H1 (cell line): ENCODE measurements around the gene ME3. TPM values are rescaled to one million over a fixed set of nuclear protein-coding genes. Genes with fewer than 3 reads are reported as not detected.

Experiments
- CBX5 ChIP-seq: fragments of 300-800, 300-1000 bp; sonication (generic); IDR thresholded peaks from 2 replicates; pipeline ENCODE4 v1.7.1; 2016; ENCODE audit warnings: antibody characterized with exemption, low read length, low read depth
- CHD2 ChIP-seq: IDR thresholded peaks from 2 replicates; pipeline ENCODE4 v1.6.1; 2012; ENCODE audit warnings: low read length, improper control_type of control experiment
- JUND ChIP-seq: IDR thresholded peaks from 2 replicates; pipeline ENCODE4 v1.6.1; 2011; ENCODE audit warnings: mild to moderate bottlenecking, improper control_type of control experiment, low read length
- MAFK ChIP-seq: IDR thresholded peaks from 2 replicates; pipeline ENCODE4 v1.6.1; 2012; ENCODE audit warnings: low read depth, mild to moderate bottlenecking, improper control_type of control experiment, low read length
- NRF1 ChIP-seq: IDR thresholded peaks from 2 replicates; pipeline ENCODE4 v1.6.1; 2011; ENCODE audit warnings: mild to moderate bottlenecking, low read depth, low read length, improper control_type of control experiment
- PHF8 ChIP-seq: fragments of 200-600 bp; sonication (generic); conservative IDR thresholded peaks from 2 replicates; pipeline ENCODE4 v1.7.1; 2012; ENCODE audit warnings: low read depth, mild to moderate bottlenecking, inconsistent platforms, low read length, moderate library complexity
- RNF2 ChIP-seq: fragments of 200-900, 300-1000 bp; sonication (generic); IDR thresholded peaks from 2 replicates; pipeline ENCODE4 v1.7.1; 2016; ENCODE audit warnings: borderline replicate concordance, low read depth, mild to moderate bottlenecking, antibody characterized with exemption, low read length; ENCODE audit not compliant: poor library complexity, severe bottlenecking; ENCODE audit errors: missing control alignments
- SIN3A ChIP-seq, 2 experiments: IDR thresholded peaks in 1 of 2; conservative IDR thresholded peaks in 1 of 2; 2 replicates each; pipeline ENCODE4 v1.6.1; 2011 to 2012; ENCODE audit warnings: low read length in 2 of 2, improper control_type of control experiment in 1 of 2, low read depth in 1 of 2, mild to moderate bottlenecking in 1 of 2
- SIRT6 ChIP-seq: IDR thresholded peaks from one replicate; pipeline ENCODE4 v1.7.1; 2012; ENCODE audit warnings: low read length, inconsistent platforms
- polyA plus RNA-seq, 7 experiments: library from polyadenylated mRNA; depleted of rRNA in 3 of 7; stranded (reverse) in 5 of 7; unstranded in 2 of 7; fragments of >200 nt in 5 of 7; fragments of 200-250 nt in 2 of 7; gene quantifications; 1 replicate in 5 of 7; 2 replicates in 1 of 7; 4 replicates in 1 of 7; pipeline versions ENCODE4 v1.2.1 to v1.2.3, GENCODE V29; 2011 to 2013; ENCODE audit warnings: missing spikeins in 2 of 7, mixed read lengths in 2 of 7
- total RNA-seq: library from RNA; stranded (reverse); fragmentation: NEBNext Ultra II Directional; extraction: Animal tissue kit (Norgen Biotek cat#: 25700); gene quantifications from 2 replicates; pipeline ENCODE4 v1.2.1, GENCODE V29; 2021
- TF ChIP-seq, protein P1 (sequence below): fragments of 300-600 bp; sonication (generic); IDR thresholded peaks from 2 replicates; pipeline ENCODE4 v1.7.1; 2012; ENCODE audit warnings: low read length, moderate library complexity, mild to moderate bottlenecking, inconsistent platforms; ENCODE audit not compliant: insufficient replicate concordance
- TF ChIP-seq, protein P2 (sequence below): IDR thresholded peaks from 2 replicates; pipeline ENCODE4 v1.6.1; 2012; ENCODE audit warnings: inconsistent platforms

ME3 gene
- total and polyA plus RNA-seq, 2 of the 8 experiments (the other 6 are each of a cell fraction or from before 2014, with no cell fraction given), result 1.5 to 2.8 TPM

DNA sequence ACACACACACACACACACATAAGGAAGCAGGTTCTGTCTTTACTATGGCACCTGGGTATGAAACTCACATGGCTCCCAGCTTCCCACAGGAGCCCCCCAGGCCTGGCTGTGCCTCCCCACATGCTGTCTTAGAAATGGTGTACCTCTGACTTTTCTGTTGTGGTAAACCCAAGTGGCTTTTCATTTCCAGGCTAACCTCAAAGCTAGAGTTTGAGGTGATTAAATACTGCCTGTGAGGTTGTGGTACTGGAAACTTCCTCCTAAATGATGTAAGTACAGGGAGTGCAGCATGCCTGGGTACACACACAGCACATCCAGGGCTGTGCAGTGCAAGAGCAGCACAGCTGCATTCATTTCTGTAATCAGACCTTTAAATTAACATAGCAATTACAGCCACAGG, 34.4 kb downstream of the ME3 start (continued):
- TF ChIP-seq, protein P1, sequence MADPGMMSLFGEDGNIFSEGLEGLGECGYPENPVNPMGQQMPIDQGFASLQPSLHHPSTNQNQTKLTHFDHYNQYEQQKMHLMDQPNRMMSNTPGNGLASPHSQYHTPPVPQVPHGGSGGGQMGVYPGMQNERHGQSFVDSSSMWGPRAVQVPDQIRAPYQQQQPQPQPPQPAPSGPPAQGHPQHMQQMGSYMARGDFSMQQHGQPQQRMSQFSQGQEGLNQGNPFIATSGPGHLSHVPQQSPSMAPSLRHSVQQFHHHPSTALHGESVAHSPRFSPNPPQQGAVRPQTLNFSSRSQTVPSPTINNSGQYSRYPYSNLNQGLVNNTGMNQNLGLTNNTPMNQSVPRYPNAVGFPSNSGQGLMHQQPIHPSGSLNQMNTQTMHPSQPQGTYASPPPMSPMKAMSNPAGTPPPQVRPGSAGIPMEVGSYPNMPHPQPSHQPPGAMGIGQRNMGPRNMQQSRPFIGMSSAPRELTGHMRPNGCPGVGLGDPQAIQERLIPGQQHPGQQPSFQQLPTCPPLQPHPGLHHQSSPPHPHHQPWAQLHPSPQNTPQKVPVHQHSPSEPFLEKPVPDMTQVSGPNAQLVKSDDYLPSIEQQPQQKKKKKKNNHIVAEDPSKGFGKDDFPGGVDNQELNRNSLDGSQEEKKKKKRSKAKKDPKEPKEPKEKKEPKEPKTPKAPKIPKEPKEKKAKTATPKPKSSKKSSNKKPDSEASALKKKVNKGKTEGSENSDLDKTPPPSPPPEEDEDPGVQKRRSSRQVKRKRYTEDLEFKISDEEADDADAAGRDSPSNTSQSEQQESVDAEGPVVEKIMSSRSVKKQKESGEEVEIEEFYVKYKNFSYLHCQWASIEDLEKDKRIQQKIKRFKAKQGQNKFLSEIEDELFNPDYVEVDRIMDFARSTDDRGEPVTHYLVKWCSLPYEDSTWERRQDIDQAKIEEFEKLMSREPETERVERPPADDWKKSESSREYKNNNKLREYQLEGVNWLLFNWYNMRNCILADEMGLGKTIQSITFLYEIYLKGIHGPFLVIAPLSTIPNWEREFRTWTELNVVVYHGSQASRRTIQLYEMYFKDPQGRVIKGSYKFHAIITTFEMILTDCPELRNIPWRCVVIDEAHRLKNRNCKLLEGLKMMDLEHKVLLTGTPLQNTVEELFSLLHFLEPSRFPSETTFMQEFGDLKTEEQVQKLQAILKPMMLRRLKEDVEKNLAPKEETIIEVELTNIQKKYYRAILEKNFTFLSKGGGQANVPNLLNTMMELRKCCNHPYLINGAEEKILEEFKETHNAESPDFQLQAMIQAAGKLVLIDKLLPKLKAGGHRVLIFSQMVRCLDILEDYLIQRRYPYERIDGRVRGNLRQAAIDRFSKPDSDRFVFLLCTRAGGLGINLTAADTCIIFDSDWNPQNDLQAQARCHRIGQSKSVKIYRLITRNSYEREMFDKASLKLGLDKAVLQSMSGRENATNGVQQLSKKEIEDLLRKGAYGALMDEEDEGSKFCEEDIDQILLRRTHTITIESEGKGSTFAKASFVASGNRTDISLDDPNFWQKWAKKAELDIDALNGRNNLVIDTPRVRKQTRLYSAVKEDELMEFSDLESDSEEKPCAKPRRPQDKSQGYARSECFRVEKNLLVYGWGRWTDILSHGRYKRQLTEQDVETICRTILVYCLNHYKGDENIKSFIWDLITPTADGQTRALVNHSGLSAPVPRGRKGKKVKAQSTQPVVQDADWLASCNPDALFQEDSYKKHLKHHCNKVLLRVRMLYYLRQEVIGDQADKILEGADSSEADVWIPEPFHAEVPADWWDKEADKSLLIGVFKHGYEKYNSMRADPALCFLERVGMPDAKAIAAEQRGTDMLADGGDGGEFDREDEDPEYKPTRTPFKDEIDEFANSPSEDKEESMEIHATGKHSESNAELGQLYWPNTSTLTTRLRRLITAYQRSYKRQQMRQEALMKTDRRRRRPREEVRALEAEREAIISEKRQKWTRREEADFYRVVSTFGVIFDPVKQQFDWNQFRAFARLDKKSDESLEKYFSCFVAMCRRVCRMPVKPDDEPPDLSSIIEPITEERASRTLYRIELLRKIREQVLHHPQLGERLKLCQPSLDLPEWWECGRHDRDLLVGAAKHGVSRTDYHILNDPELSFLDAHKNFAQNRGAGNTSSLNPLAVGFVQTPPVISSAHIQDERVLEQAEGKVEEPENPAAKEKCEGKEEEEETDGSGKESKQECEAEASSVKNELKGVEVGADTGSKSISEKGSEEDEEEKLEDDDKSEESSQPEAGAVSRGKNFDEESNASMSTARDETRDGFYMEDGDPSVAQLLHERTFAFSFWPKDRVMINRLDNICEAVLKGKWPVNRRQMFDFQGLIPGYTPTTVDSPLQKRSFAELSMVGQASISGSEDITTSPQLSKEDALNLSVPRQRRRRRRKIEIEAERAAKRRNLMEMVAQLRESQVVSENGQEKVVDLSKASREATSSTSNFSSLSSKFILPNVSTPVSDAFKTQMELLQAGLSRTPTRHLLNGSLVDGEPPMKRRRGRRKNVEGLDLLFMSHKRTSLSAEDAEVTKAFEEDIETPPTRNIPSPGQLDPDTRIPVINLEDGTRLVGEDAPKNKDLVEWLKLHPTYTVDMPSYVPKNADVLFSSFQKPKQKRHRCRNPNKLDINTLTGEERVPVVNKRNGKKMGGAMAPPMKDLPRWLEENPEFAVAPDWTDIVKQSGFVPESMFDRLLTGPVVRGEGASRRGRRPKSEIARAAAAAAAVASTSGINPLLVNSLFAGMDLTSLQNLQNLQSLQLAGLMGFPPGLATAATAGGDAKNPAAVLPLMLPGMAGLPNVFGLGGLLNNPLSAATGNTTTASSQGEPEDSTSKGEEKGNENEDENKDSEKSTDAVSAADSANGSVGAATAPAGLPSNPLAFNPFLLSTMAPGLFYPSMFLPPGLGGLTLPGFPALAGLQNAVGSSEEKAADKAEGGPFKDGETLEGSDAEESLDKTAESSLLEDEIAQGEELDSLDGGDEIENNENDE, result no peak
- TF ChIP-seq NRF1 (no peak), PHF8 (no peak), SIRT6 (no peak), MAFK (no peak), JUND (no peak), CHD2 (no peak), RNF2 (no peak), SIN3A (conservative IDR thresholded peaks at IDR 0.05 in 1 of 2, IDR thresholded peaks at IDR 0.05 in 1 of 2; ENCODE audit: low read depth in 1 of 2, low read length in 2 of 2) (no peak), CBX5 (no peak)
- TF ChIP-seq, protein P2, sequence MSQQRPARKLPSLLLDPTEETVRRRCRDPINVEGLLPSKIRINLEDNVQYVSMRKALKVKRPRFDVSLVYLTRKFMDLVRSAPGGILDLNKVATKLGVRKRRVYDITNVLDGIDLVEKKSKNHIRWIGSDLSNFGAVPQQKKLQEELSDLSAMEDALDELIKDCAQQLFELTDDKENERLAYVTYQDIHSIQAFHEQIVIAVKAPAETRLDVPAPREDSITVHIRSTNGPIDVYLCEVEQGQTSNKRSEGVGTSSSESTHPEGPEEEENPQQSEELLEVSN, result no peak
